ENCODE measurements around the gene FBXL17.

DNA sequence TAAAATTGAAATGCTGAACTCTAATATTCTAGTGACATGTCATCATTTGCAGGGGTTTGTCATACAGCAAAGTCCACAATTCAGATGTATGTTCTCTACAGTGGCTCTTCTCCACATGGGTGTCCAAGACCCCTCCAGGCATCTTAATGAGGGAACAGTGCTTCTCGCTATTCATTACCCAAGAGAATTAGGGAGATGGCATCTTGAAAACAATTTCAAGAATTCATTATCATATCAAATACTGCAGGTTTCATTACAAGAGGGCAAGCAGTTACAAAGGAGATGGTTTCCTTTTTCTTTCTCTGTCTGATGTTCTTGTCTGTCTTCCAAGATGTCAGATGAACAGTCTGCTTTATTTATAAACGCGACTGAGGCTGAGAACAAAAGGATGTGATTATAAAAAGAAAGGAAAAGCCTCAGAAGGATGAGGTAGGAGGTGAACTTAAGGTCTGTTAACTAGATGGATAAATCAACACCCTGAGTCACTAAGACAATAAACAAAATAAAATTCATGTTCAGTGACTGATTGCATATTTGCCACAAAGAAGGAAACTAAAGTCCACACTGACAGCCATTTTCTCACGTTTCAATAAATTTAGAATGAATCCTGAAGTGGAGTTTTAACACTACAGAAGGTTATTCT lies 384.4 kb downstream of the FBXL17 start:
- TF ChIP-seq, protein P1, sequence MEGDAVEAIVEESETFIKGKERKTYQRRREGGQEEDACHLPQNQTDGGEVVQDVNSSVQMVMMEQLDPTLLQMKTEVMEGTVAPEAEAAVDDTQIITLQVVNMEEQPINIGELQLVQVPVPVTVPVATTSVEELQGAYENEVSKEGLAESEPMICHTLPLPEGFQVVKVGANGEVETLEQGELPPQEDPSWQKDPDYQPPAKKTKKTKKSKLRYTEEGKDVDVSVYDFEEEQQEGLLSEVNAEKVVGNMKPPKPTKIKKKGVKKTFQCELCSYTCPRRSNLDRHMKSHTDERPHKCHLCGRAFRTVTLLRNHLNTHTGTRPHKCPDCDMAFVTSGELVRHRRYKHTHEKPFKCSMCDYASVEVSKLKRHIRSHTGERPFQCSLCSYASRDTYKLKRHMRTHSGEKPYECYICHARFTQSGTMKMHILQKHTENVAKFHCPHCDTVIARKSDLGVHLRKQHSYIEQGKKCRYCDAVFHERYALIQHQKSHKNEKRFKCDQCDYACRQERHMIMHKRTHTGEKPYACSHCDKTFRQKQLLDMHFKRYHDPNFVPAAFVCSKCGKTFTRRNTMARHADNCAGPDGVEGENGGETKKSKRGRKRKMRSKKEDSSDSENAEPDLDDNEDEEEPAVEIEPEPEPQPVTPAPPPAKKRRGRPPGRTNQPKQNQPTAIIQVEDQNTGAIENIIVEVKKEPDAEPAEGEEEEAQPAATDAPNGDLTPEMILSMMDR (IDR thresholded peaks at IDR 0.05), result no peak
- no peak for TF ChIP-seq POLR2A (IDR thresholded peaks at IDR 0.05)
